ENCODE results near the gene TXNRD2.

The TXNRD2 gene

DNA sequence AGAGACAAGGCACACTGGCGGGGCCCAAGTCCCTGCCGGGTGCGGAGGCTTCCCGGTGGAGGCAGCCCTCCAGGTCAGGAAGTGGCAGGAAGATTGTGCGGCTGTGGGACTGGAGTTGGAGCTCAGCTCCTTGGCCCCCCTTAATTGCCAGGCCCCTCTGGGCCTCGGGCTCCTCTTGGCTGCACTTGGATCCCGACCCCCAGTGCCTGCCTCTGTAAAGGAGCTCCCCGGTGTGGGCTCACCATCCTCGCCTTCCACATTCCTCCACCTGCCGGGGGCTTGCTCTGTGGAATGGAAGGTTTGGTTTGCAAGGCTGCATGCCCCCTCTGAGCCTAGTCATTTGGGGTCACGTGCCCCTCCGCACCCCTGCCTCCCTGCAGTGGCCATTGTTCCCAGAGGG is 38.1 kb downstream of the TXNRD2 start:
- Histone ChIP-seq H3K4me3 (ENCODE audit: low read depth in 1 of 2, low read length in 2 of 2) (no peak overlapping the region), H3K4me2 (ENCODE audit: insufficient read depth, low read length) (no peak overlapping the region), H2AFZ (ENCODE audit: low read depth, low read length) (no peak overlapping the region), H3K4me1 (ENCODE audit: insufficient read depth, low read length) (no peaks in the 10 kb centered on the region), H4K20me1 (ENCODE audit: insufficient read depth, low read length) (no peaks in the 10 kb centered on the region), H3K27ac (ENCODE audit: low read length) (peak overlapping the region; percentile 22; the same call in 1 of the 2 replicates), H3K79me2 (ENCODE audit: insufficient read depth, low read length) (no peaks in the 10 kb centered on the region), H3K9me3 (ENCODE audit: insufficient read depth, low read length, severe bottlenecking) (no peaks in the 10 kb centered on the region), H3K9ac (ENCODE audit: low read depth, low read length) (no peak overlapping the region), H3K27me3 (ENCODE audit: insufficient read depth, low read length, poor library complexity) (no peaks in the 10 kb centered on the region), H3K36me3 (ENCODE audit: insufficient read depth, low read length) (peaks cover 4% of the 10 kb centered on the region; the same call in 1 of the 2 replicates)
- no peak for DNase-seq
- TF ChIP-seq, protein P1, sequence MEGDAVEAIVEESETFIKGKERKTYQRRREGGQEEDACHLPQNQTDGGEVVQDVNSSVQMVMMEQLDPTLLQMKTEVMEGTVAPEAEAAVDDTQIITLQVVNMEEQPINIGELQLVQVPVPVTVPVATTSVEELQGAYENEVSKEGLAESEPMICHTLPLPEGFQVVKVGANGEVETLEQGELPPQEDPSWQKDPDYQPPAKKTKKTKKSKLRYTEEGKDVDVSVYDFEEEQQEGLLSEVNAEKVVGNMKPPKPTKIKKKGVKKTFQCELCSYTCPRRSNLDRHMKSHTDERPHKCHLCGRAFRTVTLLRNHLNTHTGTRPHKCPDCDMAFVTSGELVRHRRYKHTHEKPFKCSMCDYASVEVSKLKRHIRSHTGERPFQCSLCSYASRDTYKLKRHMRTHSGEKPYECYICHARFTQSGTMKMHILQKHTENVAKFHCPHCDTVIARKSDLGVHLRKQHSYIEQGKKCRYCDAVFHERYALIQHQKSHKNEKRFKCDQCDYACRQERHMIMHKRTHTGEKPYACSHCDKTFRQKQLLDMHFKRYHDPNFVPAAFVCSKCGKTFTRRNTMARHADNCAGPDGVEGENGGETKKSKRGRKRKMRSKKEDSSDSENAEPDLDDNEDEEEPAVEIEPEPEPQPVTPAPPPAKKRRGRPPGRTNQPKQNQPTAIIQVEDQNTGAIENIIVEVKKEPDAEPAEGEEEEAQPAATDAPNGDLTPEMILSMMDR (IDR thresholded peaks at IDR 0.05; ENCODE audit: borderline replicate concordance, extremely low read depth, low read length, poor library complexity, severe bottlenecking) = no peak
- no peak for TF ChIP-seq EZH2 (IDR thresholded peaks at IDR 0.05; ENCODE audit: borderline replicate concordance, low read depth, low read length, severe bottlenecking)
- 0 out of 3 replicates have a peak, but pooled peaks have one; percentile 23 for ATAC-seq (ENCODE audit: insufficient read depth, low read depth)

DNA sequence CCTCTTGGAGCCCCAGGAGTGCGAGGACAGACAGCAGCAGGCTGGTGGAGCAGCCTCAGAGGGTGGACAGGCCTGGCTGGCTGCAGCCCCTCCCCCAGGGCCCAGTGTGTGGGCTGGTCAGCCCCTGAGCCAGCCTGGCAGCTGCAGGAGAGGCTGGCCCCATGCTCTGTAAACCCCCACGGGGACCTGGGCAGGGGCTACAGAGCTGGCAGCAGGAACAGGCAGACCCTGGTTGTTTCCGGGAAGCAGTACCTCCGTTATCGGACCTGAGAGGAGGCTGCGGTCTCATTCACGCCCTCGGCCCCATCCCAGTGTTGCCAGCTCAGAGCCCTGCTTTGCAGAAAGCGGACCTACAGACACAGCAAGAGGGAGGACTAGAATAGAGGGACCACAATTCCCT is 38.6 kb downstream of the TXNRD2 start:
- Histone ChIP-seq H4K20me1 (ENCODE audit: insufficient read depth, low read length) (no peaks in the 10 kb centered on the region), H3K4me2 (ENCODE audit: insufficient read depth, low read length) (no peak overlapping the region), H3K36me3 (ENCODE audit: insufficient read depth, low read length) (peaks cover 6% of the 10 kb centered on the region; the same call in 1 of the 2 replicates), H3K9ac (ENCODE audit: low read depth, low read length) (no peak overlapping the region), H3K79me2 (ENCODE audit: insufficient read depth, low read length) (no peaks in the 10 kb centered on the region), H2AFZ (ENCODE audit: low read depth, low read length) (no peak overlapping the region), H3K27me3 (ENCODE audit: insufficient read depth, low read length, poor library complexity) (no peaks in the 10 kb centered on the region), H3K27ac (ENCODE audit: low read length) (no peak overlapping the region), H3K4me3 (ENCODE audit: low read depth in 1 of 2, low read length in 2 of 2) (no peak overlapping the region), H3K9me3 (ENCODE audit: insufficient read depth, low read length, severe bottlenecking) (no peaks in the 10 kb centered on the region), H3K4me1 (ENCODE audit: insufficient read depth, low read length) (no peaks in the 10 kb centered on the region)
- DNase-seq = no peak
- ATAC-seq (ENCODE audit: insufficient read depth, low read depth) = no peak
- TF ChIP-seq, protein P1 (IDR thresholded peaks at IDR 0.05; ENCODE audit: borderline replicate concordance, extremely low read depth, low read length, poor library complexity, severe bottlenecking) = no peak
- TF ChIP-seq EZH2 (IDR thresholded peaks at IDR 0.05; ENCODE audit: borderline replicate concordance, low read depth, low read length, severe bottlenecking) = no peak

GRCh38 chr22:19902245-19902715 is 39.3 kb downstream of the TXNRD2 start:
- no peaks in the 10 kb centered on the region for H4K20me1 ChIP-seq (ENCODE audit: insufficient read depth, low read length)
- DNase-seq (no peak), ATAC-seq (ENCODE audit: insufficient read depth, low read depth) (no peak)
- no peak for TF ChIP-seq EZH2 (IDR thresholded peaks at IDR 0.05; ENCODE audit: borderline replicate concordance, low read depth, low read length, severe bottlenecking)
- TF ChIP-seq, protein P1 (IDR thresholded peaks at IDR 0.05; ENCODE audit: borderline replicate concordance, extremely low read depth, low read length, poor library complexity, severe bottlenecking) = no peak
- H3K4me1 ChIP-seq (ENCODE audit: insufficient read depth, low read length) = no peaks in the 10 kb centered on the region
- H3K36me3 ChIP-seq (ENCODE audit: insufficient read depth, low read length) = peaks cover 10% of the 10 kb centered on the region
- peak overlapping the region; percentile 52 for H3K27ac ChIP-seq (ENCODE audit: low read length)
- H3K4me2 ChIP-seq (ENCODE audit: insufficient read depth, low read length) = no peak overlapping the region
- H3K27me3 ChIP-seq (ENCODE audit: insufficient read depth, low read length, poor library complexity) = no peaks in the 10 kb centered on the region
- H3K4me3 ChIP-seq (ENCODE audit: low read depth in 1 of 2, low read length in 2 of 2) = no peak overlapping the region
- H3K9ac ChIP-seq (ENCODE audit: low read depth, low read length) = no peak overlapping the region
- no peak overlapping the region for H2AFZ ChIP-seq (ENCODE audit: low read depth, low read length)
- no peaks in the 10 kb centered on the region for H3K79me2 ChIP-seq (ENCODE audit: insufficient read depth, low read length)
- no peaks in the 10 kb centered on the region for H3K9me3 ChIP-seq (ENCODE audit: insufficient read depth, low read length, severe bottlenecking)
